IMR-90 (cell line): Measurements from ENCODE around the gene MAP1LC3B.

Source experiments
- CHD1 ChIP-seq: IDR thresholded peaks from 2 replicates; pipeline ENCODE4 v1.6.1; 2012; ENCODE audit warnings: low read depth, low read length, improper control_type of control experiment
- CTCF ChIP-seq: conservative IDR thresholded peaks from 2 replicates; pipeline ENCODE4 v1.5.1; 2012; ENCODE audit warnings: mild to moderate bottlenecking, low read depth, low read length, improper control_type of control experiment
- FOS ChIP-seq: fragments of 150-350 bp; IDR thresholded peaks from 2 replicates; pipeline ENCODE4 v1.6.1; 2016; ENCODE audit warnings: low read depth, low read length
- POLR2A ChIP-seq: IDR thresholded peaks from 2 replicates; pipeline ENCODE4 v1.6.1; 2012; ENCODE audit warnings: mild to moderate bottlenecking, low read depth, low read length
- RAD21 ChIP-seq: IDR thresholded peaks from 2 replicates; pipeline ENCODE4 v1.6.1; 2012; ENCODE audit warnings: low read length, improper control_type of control experiment
- RCOR1 ChIP-seq: IDR thresholded peaks from 2 replicates; pipeline ENCODE4 v1.6.1; 2012; ENCODE audit warnings: mild to moderate bottlenecking, low read length, improper control_type of control experiment; ENCODE audit not compliant: insufficient replicate concordance
- USF2 ChIP-seq: fragments of 150-350 bp; IDR thresholded peaks from 2 replicates; pipeline ENCODE4 v1.6.1; 2017; ENCODE audit warnings: mild to moderate bottlenecking, antibody characterized with exemption, low read length, low read depth

GRCh38 chr16:87371261-87371866, 20.8 kb upstream of the MAP1LC3B start:
- TF ChIP-seq FOS (no peak), CTCF (no peak), RCOR1 (no peak), POLR2A (no peak), USF2 (no peak), RAD21 (no peak), CHD1 (no peak)
